HG02938 (cell line): ENCODE results near the gene ROCK2.

Experiments
- ATAC-seq: cut with Tn5 transposase; IDR thresholded peaks from one replicate; pipeline ENCODE4 v1.9.1; 2021; ENCODE audit warnings: mild to moderate bottlenecking, moderate library complexity; ENCODE audit not compliant: unreplicated experiment

ROCK2 gene

DNA sequence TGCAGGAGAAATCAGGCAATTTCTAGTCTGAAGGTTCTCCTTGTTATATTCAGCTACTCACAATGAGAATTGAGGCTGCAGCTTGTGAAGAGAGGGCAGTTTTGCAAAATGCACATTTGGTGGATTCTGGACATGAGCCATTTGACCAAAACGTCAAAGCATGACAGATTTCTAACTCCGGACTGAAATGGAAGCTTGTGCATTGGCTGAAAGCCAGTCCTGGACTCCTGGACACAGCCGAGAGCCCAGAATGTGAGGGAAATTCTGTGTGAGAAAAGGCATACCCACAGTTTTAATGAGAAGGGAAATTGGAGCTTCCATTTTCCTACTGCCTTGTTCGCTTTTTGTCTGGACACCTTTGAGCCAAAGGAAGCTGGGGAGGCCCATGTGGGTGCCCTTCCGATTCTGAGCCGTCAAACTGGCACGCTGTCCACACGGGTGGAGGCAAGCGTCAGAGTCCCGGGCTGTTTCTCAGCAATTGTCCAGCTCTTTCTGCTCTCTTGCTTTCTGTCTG lies 23.7 kb upstream of the ROCK2 start:
- no peak for ATAC-seq

DNA sequence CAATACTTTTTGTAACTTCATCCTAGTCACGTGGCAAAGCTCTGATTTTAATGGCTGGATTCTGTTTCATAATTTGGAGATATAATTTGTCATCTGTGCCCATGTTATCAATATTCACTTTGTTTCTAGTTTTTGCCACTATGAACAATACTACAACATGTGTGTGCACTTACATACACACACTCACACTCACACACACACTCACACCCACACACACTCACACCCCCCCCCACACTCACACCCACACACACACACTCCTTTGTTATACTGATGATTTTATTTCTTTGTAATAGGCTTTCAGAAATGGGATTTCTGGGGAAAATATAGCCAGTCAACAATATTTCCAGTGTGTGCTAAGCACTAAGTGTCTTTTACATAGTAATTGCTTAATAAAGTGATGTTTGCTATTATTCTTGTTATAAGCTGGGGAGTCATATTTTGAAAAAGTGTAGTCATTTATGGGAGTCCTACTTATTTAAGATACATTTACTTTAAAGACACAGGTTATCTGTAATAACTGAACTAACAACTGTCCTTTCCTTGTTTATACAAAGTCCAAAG lies 22.8 kb upstream of the ROCK2 start:
- ATAC-seq: no peak

DNA sequence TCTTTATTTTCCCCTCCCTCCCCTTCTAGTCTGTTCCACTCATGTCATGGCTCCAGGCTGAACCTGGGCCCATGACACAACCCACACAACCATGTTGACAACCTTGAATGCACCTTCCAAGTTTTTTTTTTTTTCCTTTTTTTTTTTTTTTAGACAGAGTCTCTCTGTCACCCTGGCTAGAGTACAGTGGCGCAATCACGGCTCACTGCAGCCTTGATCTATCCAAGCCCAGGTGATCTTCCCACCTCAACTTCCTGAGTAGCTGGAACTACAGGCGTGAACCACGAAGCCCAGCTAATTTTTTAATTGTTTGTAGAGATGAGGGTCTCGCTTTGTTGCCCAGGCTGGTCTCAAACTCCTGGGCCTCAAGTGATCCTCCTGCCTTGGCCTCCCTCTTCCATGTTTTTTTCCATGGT lies 21.9 kb upstream of the ROCK2 start:
- ATAC-seq: no peak

DNA sequence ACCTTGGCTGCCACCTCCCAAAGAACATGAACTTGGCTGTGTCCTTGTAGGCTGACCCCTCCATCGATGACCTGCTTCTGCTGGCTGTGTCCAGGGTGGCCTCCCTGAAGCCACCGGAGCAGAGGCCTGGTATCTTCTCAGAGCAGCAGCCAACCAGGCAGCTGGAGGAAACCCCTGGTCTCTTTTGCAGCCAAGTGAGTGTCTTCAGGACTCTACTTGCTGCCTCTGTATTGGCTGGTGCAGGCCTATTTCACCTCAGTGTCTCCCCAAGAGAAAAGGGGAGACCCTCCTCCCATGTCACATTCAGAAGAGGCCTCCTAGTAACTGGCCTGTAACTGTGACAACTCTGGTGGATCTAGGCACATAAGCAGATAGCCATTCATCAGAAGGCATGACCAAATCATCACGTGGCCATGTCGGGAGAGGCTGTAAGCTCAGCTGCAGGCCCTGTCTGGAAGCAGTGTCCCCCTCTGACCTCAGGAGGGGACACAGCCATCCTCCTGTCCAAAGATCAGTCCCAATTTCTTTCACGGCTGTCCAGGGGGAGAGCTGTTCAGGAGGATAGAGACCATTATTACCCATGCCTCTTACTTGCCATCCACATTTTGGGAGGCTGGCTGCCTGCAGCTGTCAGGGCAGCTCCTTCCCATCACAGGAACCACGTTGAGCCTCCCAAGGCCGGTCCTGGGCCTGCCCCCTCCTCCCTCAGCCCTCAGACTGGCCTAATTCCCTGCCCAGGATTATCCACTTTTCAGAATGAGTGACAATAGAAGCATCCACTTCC lies 20.9 kb upstream of the ROCK2 start:
- no peak for ATAC-seq

DNA sequence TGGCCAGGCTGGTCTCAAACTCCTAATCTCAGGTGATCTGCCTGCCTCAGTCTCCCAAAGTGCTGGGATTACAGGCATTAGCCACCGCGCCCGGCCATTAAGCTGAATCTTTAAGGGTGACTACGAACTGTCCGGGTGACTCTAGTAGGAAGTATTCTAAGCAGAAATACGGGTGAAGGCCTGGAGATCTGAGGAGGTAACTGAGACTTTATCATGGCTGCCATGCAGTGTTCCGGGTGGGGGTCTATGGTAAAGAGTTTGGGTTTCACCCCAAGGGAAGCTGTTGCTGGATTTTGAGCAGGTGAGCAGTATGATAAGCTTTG lies 20.1 kb upstream of the ROCK2 start:
- no peak for ATAC-seq

DNA sequence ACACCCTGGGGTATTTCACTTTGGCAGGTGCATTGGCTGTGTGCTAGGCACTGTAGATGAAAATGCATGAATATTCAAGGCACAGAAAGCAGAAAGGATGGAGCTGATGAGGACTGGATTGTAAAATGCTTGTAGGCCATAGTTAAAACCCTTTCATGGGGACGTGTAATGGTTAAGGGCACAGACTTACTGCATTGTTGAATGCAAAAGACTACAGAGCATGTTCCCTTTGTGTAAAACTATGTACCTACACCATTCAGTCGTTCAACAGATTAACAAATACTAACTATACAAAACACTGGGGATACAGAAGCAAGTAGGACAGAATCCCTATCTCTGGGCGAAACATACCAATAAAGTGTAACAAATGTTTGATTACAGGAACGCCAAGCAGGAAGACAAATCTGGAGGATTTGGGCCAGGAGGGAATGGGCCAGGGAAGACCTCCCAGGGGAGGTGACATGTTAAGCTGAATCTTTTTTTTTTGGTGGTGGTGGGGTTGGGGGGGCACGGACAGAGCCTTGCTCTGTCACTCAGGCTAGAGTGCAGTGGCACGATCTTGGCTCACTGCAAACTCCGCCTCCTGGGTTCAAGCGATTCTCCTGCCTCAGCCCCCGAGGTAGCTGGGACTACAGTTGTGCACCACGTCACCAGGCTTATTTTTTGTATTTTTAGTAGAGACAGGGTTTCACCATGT lies 19.6 kb upstream of the ROCK2 start:
- no peak for ATAC-seq

DNA sequence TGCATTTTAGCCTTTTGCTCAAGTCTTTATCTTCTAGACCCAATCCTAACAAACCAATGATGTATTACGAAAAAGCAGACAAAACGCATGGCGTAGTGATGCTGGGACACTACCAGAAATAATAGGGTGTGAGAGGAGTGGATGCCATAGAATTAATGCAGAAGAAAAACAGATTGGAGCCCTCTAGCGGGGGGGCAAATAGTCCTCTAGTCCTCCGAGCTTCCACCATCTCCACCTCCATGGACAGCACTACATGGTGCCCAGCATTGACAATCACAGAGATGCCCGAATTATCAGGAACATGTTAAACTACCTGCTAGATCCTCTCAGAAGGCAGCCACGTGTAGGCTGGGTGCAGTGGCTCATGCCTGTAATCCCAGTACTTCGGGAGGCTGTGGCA lies 15.4 kb upstream of the ROCK2 start:
- ATAC-seq: no peak

DNA sequence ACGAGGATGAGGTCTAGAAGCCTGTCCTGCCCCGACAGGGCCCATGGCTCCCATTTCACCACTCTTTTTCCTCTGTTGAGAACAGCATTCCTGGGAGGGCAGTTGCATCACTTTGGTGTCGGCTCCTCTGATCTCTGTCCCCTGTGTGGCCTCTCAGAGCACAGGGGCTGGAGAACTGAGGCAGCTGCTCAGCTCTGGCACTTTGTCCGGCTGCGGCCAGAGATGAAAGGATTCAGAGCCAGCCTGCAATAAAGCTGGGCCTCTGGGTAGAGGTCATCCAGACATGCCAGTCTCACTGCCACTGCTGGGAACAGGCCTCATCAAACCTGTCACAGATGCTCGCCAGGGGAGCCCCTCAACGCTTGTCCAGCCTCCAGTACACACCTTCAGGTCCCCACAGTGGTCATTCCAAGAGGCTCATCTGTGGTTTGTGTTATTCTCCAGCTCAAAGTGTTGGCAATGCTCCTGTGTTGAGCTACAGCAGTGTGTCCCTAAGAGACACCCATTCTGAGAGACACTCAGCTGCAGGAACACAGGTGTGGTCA lies 13.1 kb upstream of the ROCK2 start:
- ATAC-seq: no peak

DNA sequence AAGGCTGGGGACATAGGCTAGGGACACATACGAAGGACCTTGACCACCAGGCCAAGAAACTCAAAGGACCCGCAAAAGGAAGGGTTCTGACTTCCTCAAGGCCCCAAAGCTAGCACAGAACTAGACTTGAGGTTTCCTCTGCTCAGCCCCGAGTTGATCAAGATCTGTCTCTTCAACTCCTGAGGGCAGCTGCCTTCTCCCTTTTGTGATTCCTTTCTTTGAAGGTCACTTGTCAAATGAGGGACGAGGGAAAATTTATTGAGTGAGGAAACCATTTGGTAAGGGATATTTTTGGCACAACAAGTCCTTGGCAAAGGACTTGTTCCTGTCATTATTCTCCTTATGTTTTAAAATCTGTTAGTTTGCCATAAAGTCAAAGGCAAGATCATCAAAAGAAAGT lies 12.3 kb upstream of the ROCK2 start:
- no peak for ATAC-seq

DNA sequence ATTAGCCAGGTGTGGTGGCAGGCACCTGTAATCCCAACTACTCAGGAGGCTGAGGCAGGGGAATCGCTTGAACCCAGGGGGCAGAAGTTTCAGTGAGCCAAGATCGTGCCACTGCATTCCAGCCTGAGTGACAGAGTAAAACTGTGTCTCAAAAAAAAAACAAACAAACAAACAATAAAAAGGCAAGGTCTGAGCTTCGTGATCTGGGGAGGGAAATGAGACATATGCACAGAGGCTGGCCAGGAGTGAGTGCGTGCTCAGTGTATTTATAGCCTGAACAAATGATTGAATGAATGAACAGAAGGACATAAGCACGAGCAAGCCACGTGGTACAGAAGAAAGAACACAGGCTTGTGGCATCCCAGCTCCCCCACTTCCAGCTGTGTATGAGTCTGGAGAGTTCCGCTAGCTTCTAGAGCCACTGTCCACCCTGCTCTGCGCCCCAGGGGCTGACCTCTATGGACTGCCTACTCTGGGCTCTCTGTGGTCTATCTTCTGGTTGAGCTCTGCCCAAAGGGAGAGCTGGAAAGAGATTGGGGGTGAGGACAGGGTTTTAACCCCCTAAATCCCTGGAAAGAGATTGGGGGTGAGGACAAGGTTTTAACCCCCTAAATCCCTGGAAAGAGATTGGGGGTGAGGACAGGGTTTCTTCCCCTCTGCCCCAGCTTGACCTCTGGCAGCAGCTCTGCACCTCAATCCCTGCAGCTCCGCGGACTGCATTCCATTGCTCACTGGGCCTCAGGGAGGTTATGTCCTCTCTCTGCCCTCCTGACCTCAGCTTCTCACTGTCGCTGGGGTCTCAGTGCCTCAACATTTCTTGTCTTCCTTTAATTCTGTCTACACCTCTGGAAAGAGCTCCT lies 11.0 kb upstream of the ROCK2 start:
- no peak for ATAC-seq

DNA sequence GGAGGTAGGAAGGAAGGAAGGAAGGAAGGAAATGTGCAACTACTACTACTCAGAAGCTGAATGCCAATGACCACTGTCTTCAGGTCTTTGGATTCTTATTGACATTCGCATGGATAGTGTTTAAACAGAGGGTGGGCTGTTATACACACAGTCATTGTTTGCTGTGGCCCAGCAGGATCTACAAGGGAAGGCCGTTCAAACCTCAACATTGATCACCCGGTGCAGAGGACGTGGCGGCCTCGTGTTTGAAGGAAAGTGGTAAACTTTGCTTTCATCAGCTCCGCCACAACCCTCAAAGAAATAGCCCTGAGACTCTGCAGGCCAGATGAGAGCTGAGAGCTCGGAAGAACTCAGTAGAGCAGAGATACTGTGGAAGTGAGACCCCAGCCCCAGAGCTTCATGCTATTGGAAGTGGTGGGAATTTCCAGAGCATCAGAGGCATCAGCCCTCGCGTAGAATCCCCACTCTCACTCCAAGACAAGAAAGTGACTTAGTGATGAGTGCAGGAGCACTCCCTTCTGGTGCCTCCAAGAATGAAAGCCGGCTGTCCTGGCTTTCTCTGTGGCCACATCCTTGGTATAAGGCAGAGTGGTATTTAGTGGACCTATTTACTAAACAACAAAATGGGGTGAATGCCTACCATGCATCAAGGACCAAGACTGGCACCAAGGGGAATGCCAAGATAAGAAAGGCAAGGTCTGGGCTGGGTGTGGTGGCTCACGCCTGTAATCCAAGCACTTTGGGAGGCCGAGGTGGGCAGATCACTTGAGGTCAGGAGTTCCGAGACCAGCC lies 10.1 kb upstream of the ROCK2 start:
- ATAC-seq: no peak

DNA sequence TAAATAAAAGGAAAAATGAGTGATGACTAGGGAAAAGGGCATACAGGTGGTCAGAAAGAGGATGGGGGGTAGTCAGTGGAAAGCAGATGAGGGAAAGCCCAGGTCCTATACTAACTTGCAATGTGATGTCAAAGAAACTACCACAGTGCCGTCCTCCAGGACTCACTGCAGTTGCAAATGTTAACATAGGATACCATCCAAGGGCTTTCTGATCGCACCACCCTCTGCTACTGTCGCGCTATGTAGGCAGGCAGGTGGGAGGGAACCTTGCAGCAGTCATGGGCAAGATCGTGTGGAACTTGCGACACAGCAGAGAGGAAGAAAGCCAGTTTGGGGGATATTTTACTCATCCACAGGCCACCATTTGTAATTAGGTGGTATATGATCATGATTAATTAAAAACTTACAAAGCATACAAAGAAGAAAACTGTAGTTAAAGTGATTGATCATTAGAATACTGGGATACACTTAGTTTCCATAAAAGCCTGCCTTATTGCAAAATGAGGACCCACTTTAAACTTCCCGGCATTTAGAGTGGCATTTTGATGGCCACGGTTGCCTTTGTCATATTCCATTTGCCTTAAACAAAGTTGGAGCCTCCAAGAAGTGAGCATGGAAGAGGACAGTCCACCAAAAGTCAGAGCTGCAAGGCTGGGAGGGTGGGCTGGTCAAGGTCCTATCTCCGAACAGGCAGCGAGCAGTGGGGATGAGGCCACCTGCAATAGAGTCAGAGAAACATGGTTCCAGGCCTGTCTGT lies 8.5 kb upstream of the ROCK2 start:
- no peak for ATAC-seq

DNA sequence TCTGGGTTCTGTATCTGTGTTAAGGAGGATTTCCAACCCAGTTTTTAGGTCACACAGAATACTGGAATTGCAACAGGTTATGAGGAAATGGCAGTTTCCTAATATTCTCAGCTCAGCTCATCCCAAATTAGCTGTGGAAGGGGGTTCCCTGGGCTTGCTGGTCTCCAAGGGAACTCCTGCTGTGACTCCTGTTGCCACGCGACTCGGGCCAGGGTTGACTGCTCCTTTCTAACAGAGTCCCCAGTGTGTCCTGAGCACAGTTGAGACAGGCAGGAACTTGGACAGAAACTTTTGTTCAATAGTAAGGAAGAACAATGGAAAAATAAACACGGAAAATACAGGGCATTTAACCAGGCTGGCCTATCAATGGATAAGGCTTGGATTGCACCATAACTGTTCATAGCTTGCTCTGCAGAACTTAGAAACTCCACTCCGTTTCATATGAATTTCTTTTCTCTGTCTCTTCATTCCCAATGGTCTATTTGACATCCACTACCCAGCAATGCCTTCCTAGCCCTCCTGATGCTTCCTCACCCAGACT lies 3.8 kb upstream of the ROCK2 start:
- no peak for ATAC-seq

DNA sequence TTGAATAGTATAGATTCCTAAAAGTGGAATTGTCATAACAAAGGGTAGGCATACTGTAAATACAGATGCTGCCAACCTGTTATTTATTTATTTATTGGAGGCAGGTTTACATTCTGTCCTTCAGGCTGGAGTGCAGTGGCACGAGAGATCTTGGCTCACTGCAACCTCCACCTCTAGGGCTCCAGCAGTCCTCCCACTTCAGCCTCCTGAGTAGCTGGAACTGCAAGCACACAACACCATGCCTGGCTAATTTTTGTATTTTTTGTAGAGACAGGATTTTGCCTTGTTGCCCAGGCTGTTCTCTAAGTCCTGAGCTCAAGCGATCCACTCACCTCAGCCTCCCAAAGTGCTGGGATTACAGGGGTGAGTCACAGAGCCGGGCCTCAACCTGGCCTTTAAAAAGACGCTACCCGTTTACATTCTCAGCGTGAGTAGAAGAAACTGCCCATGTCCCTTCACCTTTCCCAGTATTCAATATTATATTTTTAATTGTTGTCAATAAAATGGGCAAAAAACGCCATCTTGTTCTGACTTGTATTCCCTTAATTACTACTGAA lies 3.0 kb upstream of the ROCK2 start:
- ATAC-seq: no peak

DNA sequence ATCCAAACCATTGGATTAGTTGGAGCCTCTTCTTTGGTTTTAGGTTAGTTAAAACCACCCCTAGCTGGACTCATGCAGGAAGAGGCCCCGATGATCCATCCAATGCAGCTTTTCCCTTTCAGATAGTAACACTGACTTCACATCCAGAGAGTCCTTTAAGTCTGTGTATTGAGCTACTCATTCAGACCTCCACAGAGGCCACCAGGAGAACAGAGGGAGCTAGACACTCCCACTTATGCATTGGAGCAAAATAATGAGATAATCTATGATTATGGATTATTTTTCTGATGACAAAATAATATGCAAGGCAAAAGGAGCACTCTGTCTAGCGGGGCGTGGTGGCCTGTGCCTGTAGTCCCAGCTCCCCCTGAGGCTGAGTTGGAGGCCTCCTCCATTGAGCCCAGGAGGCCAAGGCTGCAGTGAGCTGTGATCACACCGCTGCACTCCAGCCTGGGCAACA lies 1.6 kb upstream of the ROCK2 start:
- ATAC-seq: no peak

DNA sequence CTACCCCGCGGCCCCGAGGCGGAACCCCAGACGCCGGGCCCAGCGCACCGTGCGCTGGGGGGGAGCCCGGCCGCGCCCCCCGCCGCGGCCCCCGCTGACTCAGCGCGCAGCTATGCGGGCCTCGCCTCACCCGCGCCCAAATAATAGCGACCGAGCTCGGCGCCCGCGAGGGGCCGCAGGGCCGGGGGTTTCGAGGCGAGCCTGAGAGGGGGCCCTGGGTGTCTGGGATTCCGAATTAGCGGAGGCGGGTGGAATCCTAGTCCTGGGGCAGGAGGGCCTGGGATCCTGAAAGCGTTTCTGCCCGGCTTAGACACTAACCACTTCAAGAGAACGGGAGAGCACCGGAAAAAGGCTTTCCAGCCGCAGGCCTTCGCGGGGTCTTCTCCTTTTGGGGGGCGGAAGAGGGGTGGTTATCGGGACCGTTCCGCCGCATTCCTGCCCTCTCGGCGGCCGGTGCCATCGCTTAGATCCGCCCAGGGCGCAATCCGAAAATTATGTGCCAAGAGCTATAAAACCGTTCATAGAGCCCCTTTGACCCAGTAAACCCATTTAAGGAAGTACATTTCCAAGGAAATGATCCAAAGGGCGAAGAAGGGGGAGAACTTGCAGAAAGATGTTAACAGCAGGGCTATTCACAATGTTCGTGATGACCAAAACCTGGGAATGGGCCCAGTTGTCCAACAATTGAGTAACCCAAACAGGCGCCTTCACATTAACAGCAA lies 681 bp upstream of the ROCK2 start:
- peak; percentile 15 for ATAC-seq

DNA sequence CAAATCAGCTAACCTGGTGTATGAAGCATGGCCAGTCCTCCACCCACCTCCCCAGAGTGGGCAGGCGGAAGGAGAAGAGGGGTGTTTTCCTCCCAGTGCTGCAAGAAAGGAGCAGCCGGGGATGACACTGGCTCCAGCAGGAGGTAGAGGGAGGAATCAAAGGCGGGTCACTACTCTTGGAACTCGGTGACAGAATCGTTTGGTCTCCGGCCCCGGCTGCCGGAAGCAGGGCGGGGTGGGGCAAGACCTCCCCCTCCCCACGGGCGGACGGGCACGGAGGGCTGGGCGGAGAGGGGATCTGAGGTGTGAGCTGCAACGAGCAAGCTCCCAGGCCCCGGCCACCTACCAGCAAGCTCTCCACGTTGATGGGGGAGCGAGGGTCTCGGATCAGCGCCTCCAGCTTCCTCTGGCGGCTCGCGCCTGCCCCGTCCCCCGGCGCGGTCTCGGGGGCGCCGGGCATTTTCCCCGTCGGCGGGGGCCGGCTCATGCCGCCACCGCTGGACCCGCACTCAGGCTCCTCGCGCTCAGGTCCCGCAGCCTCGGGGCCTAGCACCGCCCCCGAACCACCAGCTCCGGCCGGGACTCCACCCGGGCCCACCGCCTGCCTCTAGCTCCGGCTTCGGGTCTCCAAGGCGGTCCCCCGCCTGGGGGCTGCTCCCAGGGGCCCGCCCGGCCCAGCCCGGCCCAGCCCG lies 640 bp downstream of the ROCK2 start:
- peak; percentile 33 for ATAC-seq

DNA sequence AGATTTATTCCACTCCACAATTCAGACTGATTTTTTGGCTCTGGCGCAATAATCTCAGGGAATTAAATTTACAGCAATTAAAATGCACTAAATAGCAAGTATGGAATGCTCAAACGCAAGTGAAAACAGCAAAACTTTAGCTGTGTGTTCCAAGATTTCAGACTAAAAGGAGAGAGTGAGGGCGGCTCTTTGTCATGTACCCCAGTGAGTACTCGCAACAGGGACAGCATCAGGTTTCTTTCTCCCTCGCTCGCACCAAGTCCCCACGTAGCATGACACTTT lies 1.1 kb downstream of the ROCK2 start:
- ATAC-seq: peak; percentile 42
